ENCODE results near the gene GMFB. TPM values are rescaled to one million over a fixed set of nuclear protein-coding genes. Genes with fewer than 3 reads are reported as not detected.
A peak's percentile ranks its signal among the peaks of the same experiment; 100 is the strongest.

Gene GMFB
- polyA plus RNA-seq, 1 experiment, result 49.2 TPM

DNA sequence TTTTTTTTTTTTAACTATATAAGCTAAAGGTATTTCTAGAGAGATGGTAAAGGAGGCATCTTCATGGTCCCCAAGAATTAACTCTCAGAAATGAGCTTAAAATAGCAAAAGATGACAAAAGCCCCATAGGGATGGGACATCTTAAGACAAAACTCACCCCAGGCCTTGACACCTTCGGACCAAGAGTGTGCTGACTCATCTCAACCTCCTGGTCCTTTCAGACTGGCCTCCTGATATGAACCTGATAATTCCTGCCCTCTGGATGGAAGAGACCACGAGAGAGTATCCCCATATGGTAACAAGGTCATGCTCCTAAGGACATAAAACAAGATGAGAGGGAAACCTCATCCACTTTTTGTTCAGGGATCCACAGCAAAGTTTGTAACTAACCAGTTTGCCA, 8.4 kb upstream of the GMFB start:
- no peak for DNase-seq (ENCODE audit: low read depth, low spot score)
- TF ChIP-seq, protein P1, sequence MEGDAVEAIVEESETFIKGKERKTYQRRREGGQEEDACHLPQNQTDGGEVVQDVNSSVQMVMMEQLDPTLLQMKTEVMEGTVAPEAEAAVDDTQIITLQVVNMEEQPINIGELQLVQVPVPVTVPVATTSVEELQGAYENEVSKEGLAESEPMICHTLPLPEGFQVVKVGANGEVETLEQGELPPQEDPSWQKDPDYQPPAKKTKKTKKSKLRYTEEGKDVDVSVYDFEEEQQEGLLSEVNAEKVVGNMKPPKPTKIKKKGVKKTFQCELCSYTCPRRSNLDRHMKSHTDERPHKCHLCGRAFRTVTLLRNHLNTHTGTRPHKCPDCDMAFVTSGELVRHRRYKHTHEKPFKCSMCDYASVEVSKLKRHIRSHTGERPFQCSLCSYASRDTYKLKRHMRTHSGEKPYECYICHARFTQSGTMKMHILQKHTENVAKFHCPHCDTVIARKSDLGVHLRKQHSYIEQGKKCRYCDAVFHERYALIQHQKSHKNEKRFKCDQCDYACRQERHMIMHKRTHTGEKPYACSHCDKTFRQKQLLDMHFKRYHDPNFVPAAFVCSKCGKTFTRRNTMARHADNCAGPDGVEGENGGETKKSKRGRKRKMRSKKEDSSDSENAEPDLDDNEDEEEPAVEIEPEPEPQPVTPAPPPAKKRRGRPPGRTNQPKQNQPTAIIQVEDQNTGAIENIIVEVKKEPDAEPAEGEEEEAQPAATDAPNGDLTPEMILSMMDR (IDR thresholded peaks at IDR 0.05; ENCODE audit: low read depth, low read length), result no peak
- no peaks in the 10 kb centered on the region for H3K9me3 ChIP-seq (ENCODE audit: control insufficient read depth, insufficient read depth, low read length)
- H3K27ac ChIP-seq (ENCODE audit: low read depth, low read length), result no peak overlapping the region
- H3K27me3 ChIP-seq (ENCODE audit: control insufficient read depth, insufficient read depth, low read length), result peaks cover 9% of the 10 kb centered on the region
- H3K4me3 ChIP-seq (ENCODE audit: low read depth, low read length), result no peak overlapping the region
- CTCF ChIA-PET, result interaction anchor here (0.6 to 0.7 kb wide), 2 partner anchors 47 to 317 kb away, joined by 3 read pairs; no protein-coding TSS in a partner anchor
- POLR2A ChIA-PET, result no interaction called here

DNA sequence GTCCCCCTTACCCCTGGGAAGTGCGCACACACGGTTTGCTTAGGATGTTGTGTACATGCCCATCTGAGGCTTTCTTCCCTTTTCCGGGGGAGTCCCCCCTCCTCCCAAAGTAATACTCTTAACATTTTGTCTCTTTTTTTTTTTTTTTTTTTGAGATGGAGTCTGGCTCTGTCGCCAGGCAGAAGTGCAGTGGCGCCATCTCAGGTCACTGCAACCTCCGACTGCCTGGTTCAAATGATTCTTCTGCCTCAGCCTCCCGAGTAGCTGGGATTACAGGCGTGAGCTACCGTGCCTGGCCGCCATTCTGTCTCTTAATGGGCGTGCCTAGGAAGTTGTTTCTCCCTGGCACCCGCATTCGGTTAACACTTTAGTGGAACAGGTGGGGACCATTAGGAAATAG, 4.5 kb upstream of the GMFB start:
- H3K4me3 ChIP-seq (ENCODE audit: low read depth, low read length), result no peak overlapping the region
- peaks cover 7% of the 10 kb centered on the region for H3K27me3 ChIP-seq (ENCODE audit: control insufficient read depth, insufficient read depth, low read length)
- no peak overlapping the region for H3K27ac ChIP-seq (ENCODE audit: low read depth, low read length)
- ChIA-PET POLR2A (interaction anchor here (1.0 kb wide), 1 partner anchor 16 kb away, joined by 5 read pairs; no protein-coding TSS in a partner anchor), CTCF (interaction anchor here (3.7 kb wide), 1 partner anchor 16 kb away, joined by 18 read pairs; the partner anchor contains the start of gene CGRRF1)
- TF ChIP-seq, protein P1 (IDR thresholded peaks at IDR 0.05; ENCODE audit: low read depth, low read length), result no peak
- no peaks in the 10 kb centered on the region for H3K9me3 ChIP-seq (ENCODE audit: control insufficient read depth, insufficient read depth, low read length)
- no peak for DNase-seq (ENCODE audit: low read depth, low spot score)

DNA sequence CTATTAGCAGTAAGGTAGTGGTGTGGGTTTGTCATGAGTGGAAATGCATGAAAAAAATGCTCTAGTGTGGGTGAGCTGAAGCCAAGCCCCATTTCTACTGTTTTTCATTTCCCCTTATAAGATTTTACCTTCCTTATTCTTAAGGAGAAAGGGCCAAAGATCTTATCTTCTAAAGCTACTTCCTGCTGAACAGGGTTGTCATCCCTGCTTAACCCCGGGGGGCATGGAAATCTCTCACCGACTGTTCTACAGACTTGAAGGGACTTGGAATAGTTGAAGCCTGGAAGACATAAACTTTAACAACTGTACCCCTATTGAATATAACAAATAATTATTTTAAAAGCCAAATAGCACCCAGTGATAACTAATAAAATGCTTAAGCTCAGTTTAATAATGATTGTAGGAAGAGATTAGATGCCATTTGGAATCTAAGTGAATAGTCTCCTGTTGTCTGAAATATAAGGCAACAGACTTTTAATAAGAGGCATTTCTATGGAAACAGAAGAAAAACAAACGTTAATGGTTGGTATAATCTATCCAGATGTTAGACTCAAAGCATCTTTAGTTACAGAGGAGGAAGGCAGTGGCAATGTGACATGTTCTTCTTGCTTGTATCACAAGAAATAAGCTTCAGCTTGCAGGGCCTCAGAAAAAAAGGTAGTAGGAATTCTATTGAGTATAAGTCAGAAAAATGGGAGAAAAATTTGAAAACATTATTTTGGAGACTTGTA, 1.8 kb upstream of the GMFB start:
- Histone ChIP-seq H3K27me3 (ENCODE audit: control insufficient read depth, insufficient read depth, low read length) (peaks cover 7% of the 10 kb centered on the region), H3K27ac (ENCODE audit: low read depth, low read length) (no peak overlapping the region), H3K9me3 (ENCODE audit: control insufficient read depth, insufficient read depth, low read length) (no peaks in the 10 kb centered on the region), H3K4me3 (ENCODE audit: low read depth, low read length) (no peak overlapping the region)
- ChIA-PET CTCF (interaction anchor here (1.0 kb wide), 1 partner anchor 16 kb away, joined by 6 read pairs; no protein-coding TSS in a partner anchor), POLR2A (no interaction called here)
- no peak for DNase-seq (ENCODE audit: low read depth, low spot score)
- TF ChIP-seq, protein P1 (IDR thresholded peaks at IDR 0.05; ENCODE audit: low read depth, low read length), result no peak

DNA sequence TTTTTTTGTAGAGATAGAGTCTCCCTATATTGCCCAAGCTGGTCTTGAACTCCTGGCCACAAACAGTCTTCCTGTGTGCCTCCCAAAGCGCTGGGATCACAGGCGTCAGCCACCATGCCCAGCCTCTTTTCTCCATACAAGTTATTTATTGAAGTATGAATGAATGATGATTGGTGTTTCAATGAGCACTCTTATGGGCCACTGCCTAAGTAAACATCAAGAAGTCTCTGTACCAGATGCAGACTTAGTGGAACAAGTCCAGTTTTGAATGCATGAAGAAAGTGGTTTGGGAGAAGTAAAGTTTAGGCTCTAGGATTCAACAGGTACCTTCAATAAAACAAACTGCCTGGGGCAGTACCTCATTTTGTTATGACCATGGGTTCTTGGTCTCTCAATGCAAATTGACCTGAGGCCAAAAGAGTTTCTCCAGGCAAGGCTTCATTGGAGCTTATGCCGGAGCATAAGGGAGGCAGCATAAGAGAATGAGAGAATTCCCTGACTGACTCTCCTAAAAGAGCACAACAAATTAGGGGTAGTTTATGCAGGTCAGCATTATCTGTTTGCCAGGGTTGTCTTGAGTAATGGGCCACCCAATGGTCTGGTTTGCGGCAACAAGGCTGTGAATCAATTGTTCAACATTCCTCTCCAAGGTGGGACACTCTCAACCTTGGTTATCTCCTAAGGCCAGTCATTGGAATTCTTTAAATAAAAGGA, 1.1 kb upstream of the GMFB start:
- Histone ChIP-seq H3K4me3 (ENCODE audit: low read depth, low read length) (no peak overlapping the region), H3K9me3 (ENCODE audit: control insufficient read depth, insufficient read depth, low read length) (no peaks in the 10 kb centered on the region), H3K27ac (ENCODE audit: low read depth, low read length) (no peak overlapping the region), H3K27me3 (ENCODE audit: control insufficient read depth, insufficient read depth, low read length) (peaks cover 7% of the 10 kb centered on the region)
- CTCF ChIA-PET, result interaction anchor here (0.7 to 3.5 kb wide), 5 partner anchors 9 to 485 kb away, joined by 3 to 20 read pairs (median 3); partner anchors contain the start of gene CGRRF1
- no peak for DNase-seq (ENCODE audit: low read depth, low spot score)
- POLR2A ChIA-PET, result no interaction called here
- TF ChIP-seq, protein P1 (IDR thresholded peaks at IDR 0.05; ENCODE audit: low read depth, low read length), result no peak

DNA sequence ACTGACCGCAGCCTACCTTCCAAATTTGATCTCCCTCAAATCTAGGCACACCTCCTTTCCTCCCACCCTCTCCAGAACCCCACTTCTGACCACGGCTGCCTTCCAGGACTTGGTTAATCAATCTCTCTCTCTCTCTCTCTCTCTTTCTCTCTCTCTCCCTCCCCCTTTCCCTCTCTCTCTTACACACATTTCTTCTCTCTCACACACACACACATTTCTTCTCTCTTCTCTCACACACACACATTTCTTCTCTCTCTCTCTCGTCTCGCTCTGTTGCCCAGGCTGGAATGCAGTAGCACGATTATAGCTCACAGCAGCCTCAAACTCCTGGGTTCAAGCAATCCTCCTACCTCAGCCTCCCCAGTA, 521 bp upstream of the GMFB start:
- POLR2A ChIA-PET, result interaction anchor here (0.7 kb wide), 2 partner anchors 212 to 591 kb away, joined by 4 to 5 read pairs; no protein-coding TSS in a partner anchor
- Histone ChIP-seq H3K27ac (ENCODE audit: low read depth, low read length) (peak overlapping the region; percentile 57), H3K27me3 (ENCODE audit: control insufficient read depth, insufficient read depth, low read length) (peaks cover 7% of the 10 kb centered on the region), H3K4me3 (ENCODE audit: low read depth, low read length) (peak overlapping the region; percentile 54), H3K9me3 (ENCODE audit: control insufficient read depth, insufficient read depth, low read length) (no peaks in the 10 kb centered on the region)
- CTCF ChIA-PET, result interaction anchor here (0.6 to 3.5 kb wide), 7 partner anchors 10 to 485 kb away, joined by 3 to 20 read pairs (median 3); partner anchors contain the start of gene CGRRF1
- TF ChIP-seq, protein P1 (IDR thresholded peaks at IDR 0.05; ENCODE audit: low read depth, low read length), result no peak
- no peak for DNase-seq (ENCODE audit: low read depth, low spot score)

Data from AG04450 (cell line).